Muscle layer of duodenum (tissue), 2 donors: ENCODE results near the gene GPC1.
A peak's percentile ranks its signal among the peaks of the same experiment; 100 is the strongest.

Experiments used
- H3K27ac ChIP-seq: one replicate; pipeline ENCODE4 v1.7.0; 2013; ENCODE audit warnings: mild to moderate bottlenecking, low read length
- H3K27me3 ChIP-seq: one replicate; pipeline ENCODE4 v1.7.0; 2013; ENCODE audit warnings: low read depth, mild to moderate bottlenecking, control low read depth, low read length
- H3K36me3 ChIP-seq, 2 donors: one replicate each; pipeline ENCODE4 v1.7.0; 2013; ENCODE audit warnings: low read length in 2 of 2, control low read depth in 1 of 2, mild to moderate bottlenecking in 1 of 2; ENCODE audit not compliant: insufficient read depth in 2 of 2, control insufficient read depth in 1 of 2
- H3K4me1 ChIP-seq, 2 donors: one replicate each; pipeline ENCODE4 v1.7.0; 2013; ENCODE audit warnings: low read length in 2 of 2, mild to moderate bottlenecking in 2 of 2, control low read depth in 1 of 2, moderate library complexity in 1 of 2; ENCODE audit not compliant: insufficient read depth in 2 of 2, control insufficient read depth in 1 of 2
- H3K4me3 ChIP-seq, 2 donors: one replicate each; pipeline ENCODE4 v1.7.0; 2013; ENCODE audit warnings: low read length in 2 of 2, low read depth in 1 of 2, mild to moderate bottlenecking in 1 of 2
- H3K9me3 ChIP-seq, 2 donors: one replicate each; pipeline ENCODE4 v1.7.0; 2013; ENCODE audit warnings: low read length in 2 of 2, control low read depth in 1 of 2, mild to moderate bottlenecking in 1 of 2; ENCODE audit not compliant: control insufficient read depth in 1 of 2
- donor health status: healthy.

GPC1 gene

DNA sequence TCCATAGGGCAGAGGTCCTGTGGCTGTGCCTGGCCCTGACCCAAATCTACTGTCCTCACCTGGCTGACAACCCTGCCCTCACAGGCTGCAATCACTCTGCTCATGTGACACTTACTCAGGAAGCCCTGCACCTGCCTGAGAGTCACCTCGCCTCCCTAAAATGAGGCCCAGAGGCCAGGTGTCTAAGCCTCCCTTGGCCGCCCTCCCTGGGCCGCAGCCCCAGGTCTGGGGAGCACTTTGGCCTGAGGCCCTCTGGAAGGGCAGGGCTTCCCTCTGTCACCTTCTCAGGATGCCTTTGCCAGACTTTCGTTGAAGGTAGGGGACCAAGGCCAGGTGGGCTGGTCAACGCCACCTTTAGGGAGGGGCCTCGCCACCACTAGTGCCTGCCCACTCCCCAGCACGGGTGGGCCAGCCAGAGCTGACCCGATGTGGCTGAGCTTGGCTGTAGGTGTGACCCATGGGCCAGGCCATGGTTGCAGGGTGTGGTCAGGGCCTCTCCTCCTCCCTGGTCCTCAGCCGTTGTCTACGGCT is 6.1 kb upstream of the GPC1 start:
- no peaks in the 10 kb centered on the region for H3K36me3 ChIP-seq
- H3K9me3 ChIP-seq, result peaks cover 0 to 4% of the 10 kb centered on the region in 2 donors
- H3K27ac ChIP-seq, result no peak overlapping the region
- no peaks in the 10 kb centered on the region for H3K27me3 ChIP-seq
- no peak overlapping the region for H3K4me3 ChIP-seq
- H3K4me1 ChIP-seq, result peaks cover 0 to 6% of the 10 kb centered on the region in 2 donors

DNA sequence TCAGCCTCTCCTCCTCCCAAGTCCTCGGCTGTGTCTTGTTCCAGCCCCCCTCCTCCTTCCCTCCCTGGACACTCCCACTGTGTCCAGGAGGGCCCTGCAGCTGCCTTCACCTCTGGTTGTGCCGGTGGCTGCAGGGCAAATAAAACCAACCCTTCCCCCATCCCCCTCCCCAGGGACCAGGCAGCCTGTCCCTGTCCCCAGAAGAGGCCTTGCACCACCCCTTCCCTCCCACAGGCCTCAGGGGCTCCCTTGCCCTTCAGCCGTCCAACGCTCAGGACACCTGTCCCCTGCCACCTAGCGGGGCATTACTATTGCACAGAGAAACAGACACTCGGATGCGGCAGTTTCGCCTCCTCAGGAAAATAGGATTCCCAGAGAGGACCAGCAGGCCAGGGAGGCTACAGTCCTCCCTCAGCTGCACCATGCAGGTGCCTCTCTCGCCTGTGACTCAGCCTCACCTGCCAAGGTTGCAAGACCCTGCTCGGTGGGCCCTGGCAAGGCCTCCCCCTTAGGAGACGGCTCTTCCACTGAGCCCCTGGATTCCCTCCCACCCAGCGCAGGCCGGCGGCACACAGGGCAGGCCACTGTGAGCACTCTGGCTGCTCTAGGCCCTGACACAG is 5.5 kb upstream of the GPC1 start:
- Histone ChIP-seq H3K27ac (no peak overlapping the region), H3K4me3 (no peak overlapping the region), H3K9me3 (peaks cover 0 to 4% of the 10 kb centered on the region in 2 donors), H3K27me3 (no peaks in the 10 kb centered on the region), H3K36me3 (no peaks in the 10 kb centered on the region), H3K4me1 (peaks cover 0 to 11% of the 10 kb centered on the region in 2 donors)

DNA sequence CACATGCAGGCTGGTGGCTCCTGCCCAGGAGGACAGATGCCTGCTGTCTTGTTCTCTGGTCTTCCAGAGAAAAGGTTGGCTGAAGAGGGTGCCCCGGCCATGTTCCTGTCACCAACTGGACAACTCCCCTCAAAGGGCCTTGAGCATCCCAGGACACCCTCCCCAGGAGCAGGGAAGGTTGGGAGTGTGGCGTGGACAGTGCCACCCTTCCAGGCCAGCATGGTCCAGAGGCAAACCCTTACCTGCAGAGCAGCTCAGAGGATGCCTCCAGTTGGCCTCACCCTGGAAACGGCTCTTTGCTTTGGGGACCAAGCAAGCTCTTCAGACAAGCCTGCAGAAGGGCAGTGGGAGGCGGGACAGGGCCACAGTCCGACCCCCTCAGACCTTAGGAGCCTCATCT is 4.9 kb upstream of the GPC1 start:
- Histone ChIP-seq H3K27me3 (no peaks in the 10 kb centered on the region), H3K4me3 (no peak overlapping the region), H3K27ac (no peak overlapping the region), H3K9me3 (peaks cover 0 to 3% of the 10 kb centered on the region in 2 donors), H3K36me3 (no peaks in the 10 kb centered on the region), H3K4me1 (peaks cover 0 to 11% of the 10 kb centered on the region in 2 donors)

DNA sequence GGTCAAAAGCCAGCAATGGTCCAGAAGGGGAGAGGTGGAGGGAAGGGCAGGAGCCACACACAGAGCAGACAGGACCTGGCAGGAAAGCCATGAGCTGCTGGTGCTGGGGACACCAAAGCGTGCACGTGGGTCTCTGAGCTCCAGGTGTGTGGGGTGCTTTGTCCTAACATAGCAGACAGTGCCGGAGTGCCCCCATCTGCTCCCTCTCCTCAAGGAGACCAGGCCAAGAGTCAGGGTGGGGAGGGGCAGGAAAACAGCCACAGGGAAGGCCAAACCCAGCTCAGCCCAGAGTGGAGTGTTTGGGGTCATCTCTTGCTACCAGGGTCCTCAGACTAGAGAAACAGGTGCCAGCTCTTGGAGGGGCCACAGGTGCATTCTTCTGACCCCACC is 4.2 kb upstream of the GPC1 start:
- Histone ChIP-seq H3K4me1 (peaks cover 0 to 11% of the 10 kb centered on the region in 2 donors), H3K36me3 (no peaks in the 10 kb centered on the region), H3K4me3 (no peak overlapping the region), H3K9me3 (no peaks in the 10 kb centered on the region), H3K27ac (no peak overlapping the region), H3K27me3 (no peaks in the 10 kb centered on the region)

DNA sequence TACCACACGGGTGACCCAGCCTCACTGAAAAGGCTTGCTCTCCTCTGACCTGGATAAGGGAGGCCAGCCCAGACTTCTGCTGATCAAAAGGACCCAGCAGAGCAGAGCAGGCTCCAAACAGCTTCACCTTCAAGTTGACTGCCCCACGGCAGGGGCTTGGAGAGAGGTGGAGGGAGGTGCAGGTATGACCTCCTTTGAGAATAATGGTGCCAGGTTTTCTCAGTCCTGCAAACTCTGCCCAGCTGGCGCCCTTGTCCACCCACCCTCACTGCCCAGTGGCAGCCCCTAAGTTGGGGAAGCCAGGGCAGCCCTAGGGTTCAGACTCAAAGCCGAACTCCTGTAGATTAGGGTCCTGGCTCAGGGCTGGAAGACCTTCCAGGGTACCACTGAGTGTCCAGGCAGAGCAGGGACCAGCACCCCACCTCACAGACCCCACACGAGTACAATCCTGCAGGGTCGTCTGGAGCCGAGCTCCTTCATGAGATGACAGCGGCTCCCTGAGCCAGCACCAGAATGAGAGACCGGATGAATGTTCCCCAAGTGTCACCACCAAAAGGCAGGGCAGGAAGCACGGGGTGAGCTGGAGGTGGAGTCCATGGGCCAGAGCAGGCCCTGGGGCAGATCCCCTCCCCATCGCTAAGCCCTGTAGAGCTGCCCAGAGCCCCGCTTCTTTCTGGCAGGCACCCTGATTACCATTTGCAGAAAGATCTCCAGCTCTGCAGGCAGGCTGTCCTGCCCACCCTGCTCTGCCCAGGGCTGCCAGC is 3.6 kb upstream of the GPC1 start:
- H3K9me3 ChIP-seq, result no peaks in the 10 kb centered on the region

DNA sequence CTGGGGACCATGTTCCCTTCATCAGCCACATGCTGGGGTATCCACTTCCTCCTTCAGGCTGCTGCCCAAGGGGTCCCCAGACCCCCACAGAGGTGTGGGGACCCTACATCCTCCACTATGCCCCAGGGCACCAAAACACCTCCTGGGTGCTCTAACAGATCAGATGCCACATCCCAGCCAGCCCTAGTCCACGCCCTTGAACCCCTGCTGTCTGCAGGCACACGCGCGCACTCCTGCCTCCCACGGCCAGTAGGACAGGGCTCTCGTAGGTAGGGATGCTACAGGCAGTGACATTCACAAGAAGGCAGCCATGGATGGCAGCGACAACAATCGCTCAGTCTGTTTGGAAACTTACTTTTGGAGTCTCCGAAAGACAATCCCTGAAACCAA is 3.0 kb upstream of the GPC1 start:
- Histone ChIP-seq H3K27ac (no peak overlapping the region), H3K4me3 (no peak overlapping the region), H3K4me1 (peaks cover 0 to 22% of the 10 kb centered on the region in 2 donors)

More for the DNA sequence above, 3.6 kb upstream of the GPC1 start:
- peaks cover 0 to 16% of the 10 kb centered on the region in 2 donors for H3K4me1 ChIP-seq
- no peaks in the 10 kb centered on the region for H3K36me3 ChIP-seq
- H3K27ac ChIP-seq, result no peak overlapping the region
- H3K4me3 ChIP-seq, result no peak overlapping the region
- H3K27me3 ChIP-seq, result peaks cover 2% of the 10 kb centered on the region

DNA sequence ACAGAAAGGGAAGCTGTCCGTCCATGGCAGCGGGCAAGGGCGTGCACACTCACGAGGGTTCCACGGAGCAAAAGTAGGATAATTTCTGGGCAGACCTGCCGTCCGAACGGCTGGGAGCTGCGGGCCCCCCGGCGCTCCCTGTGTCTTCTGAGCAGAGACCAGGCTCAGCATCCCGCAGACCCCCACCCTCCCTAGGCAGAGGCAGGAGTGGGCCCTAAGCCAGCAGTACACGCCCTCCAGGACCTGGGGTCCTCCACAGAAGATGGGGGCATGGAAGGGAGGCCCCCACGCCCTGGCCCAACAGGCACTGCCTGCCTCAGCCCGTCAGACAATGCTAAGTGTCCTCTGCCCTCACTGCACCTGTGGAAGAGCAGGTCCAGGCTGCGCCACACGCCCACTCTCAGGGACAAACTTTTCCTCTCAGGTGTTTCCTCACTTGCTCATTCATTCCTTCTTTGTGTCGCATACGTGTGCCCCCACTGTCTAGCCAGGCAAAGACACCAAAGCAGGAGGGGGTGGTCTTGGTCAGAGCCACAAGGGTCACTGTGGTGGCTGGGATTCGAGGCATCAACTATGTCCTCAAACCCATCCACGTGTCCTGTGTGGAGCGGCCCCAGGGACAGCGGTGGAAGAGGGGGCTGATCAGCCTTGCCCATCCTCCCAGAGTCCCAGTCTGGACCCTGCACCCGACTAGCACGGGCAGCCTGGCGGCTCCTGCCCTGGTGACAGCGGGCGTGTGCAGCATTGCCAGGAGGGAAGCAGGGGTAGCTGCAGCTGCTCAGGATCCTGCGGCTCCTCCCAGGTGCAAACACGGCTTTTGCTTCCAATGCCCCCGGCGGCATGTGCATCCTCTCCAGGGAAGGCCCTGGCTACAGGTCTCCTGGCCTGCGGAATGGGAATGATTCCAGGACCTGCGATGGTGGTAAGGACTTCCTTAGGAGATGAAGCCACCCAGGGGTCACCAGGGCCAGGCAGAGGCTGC is 2.4 kb upstream of the GPC1 start:
- no peak overlapping the region for H3K4me3 ChIP-seq
- H3K27me3 ChIP-seq, result peaks cover 14% of the 10 kb centered on the region
- no peaks in the 10 kb centered on the region for H3K9me3 ChIP-seq
- peaks cover 0 to 28% of the 10 kb centered on the region in 2 donors for H3K4me1 ChIP-seq
- no peak overlapping the region for H3K27ac ChIP-seq
- H3K36me3 ChIP-seq, result no peaks in the 10 kb centered on the region

More for the DNA sequence above, 3.0 kb upstream of the GPC1 start:
- Histone ChIP-seq H3K27me3 (peaks cover 8% of the 10 kb centered on the region), H3K9me3 (no peaks in the 10 kb centered on the region), H3K36me3 (no peaks in the 10 kb centered on the region)

DNA sequence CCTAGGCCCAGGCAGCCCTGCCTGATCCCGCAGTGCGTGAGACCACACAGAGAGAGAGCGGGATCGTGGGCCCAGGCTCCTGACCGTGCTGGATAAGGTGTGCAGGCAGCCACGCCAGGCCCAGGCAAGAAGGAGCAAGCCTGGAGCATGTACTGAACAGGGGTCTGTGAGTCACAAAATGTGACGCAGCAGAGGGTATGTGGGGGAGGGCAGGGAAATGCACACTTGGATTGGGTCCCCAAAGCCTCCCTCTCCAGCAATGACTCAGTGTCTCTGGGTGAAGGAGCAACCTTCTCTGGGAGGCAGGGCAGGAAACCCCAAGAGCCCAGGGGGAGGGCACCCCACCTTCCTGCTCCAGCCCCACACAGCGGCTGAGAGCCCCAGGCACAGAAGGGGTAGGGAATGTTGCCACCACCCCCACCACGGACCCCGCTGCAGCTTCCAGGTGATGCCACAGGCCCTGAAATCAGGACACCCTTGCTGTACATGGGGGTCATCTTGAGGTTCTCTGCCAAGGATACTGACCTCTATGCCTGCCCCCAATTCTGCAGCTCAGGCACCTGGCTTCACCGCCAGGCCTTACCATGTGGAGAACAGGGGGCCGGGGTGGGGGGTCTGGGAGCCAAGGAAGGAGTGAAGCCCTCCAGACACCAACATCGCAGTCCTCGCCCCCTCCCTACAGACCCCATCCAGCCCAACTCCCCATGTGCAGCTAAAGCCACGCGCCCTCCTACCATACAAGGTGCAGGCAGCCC is 1.3 kb upstream of the GPC1 start:
- no peaks in the 10 kb centered on the region for H3K9me3 ChIP-seq
- H3K27ac ChIP-seq, result no peak overlapping the region
- peak overlapping the region; percentile 44 to 70 for H3K4me3 ChIP-seq
- H3K27me3 ChIP-seq, result peaks cover 14% of the 10 kb centered on the region
- no peaks in the 10 kb centered on the region for H3K36me3 ChIP-seq
- peaks cover 0 to 30% of the 10 kb centered on the region in 2 donors for H3K4me1 ChIP-seq

DNA sequence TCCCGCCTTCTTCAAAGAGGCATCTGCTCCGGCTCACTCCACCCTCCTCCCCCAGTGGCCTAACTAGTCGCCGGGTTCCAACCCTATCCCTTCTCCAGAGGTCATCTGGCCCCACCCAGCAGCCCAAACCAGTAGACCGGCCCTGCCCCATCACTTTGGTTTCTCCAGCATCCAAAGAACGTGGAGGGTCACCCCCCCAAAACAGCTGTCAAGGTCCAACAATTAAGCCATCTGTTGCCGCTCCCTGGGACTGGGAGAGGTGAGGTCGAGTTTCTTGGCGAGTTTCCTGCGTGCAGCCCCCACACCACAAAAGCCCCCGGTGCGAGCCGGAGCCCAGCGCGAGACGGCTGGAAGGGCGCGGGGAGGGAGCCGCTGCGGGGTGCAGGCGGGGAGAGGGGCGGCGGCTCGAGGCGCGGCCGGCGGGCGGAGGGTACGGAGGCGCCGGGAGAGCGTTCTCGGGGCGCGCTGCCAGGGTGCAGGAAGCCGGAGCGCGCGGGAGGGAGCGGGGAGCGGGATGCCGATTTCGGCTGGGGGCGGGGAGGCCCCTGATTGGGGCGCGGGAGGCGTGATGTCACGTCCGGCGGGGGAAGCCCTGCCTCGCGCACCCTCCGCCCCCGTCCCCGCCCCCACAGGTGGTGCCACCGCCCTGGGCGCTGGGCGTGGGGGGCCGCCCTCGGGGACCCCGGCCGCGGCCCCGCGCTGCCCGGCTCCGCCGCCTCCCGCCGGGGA is 571 bp upstream of the GPC1 start:
- Histone ChIP-seq H3K4me3 (peak overlapping the region; percentile 44 to 70), H3K9me3 (no peaks in the 10 kb centered on the region), H3K4me1 (peaks cover 0 to 30% of the 10 kb centered on the region in 2 donors), H3K27ac (no peak overlapping the region), H3K27me3 (peaks cover 14% of the 10 kb centered on the region), H3K36me3 (no peaks in the 10 kb centered on the region)
